Gastrocnemius medialis (tissue), 4 donors: ENCODE measurements around the gene RPL27A. TPM values are rescaled to one million over a fixed set of nuclear protein-coding genes. Genes with fewer than 3 reads are reported as not detected.
"Not testable (repeated sequence)": the region's sequence is repeated elsewhere in the genome, so short reads cannot be mapped to it uniquely, and the experiment has no call there.

Experiments used
- ATAC-seq, 2 donors: fragments of 150-250 bp; one replicate each; pipeline ENCODE4 v1.9.1; 2016
- DNase-seq, 2 donors: peaks; one replicate each; pipeline ENCODE4 v3.0.0-alpha.2; 2019
- H3K27ac ChIP-seq, 4 donors: fragments of 200-600 bp; sonication (generic); 1 replicate in 1 of 4; 2 replicates in 3 of 4; pipeline ENCODE4 v1.5.1; 2016 to 2018; ENCODE audit warnings: mild to moderate bottlenecking in 2 of 4, moderate library complexity in 1 of 4
- H3K27me3 ChIP-seq, 3 donors: fragments of 200-600 bp; sonication (generic) in 2 of 3; 1 replicate in 1 of 3; 2 replicates in 2 of 3; pipeline versions ENCODE4 v1.5.1 to v1.6.0; 2016 to 2019; ENCODE audit warnings: mild to moderate bottlenecking in 1 of 3, moderate library complexity in 1 of 3
- H3K36me3 ChIP-seq, 2 donors: fragments of 200-600 bp; sonication (generic) in 1 of 2; one replicate each; pipeline ENCODE4 v1.5.1; 2017 to 2018
- H3K4me1 ChIP-seq, 2 donors: fragments of 200-600 bp; sonication (generic) in 1 of 2; one replicate each; pipeline ENCODE4 v1.5.1; 2016 to 2017; ENCODE audit warnings: mild to moderate bottlenecking in 2 of 2
- H3K4me3 ChIP-seq, 4 donors: fragments of 200-600 bp; sonication (generic) in 3 of 4; 1 replicate in 1 of 4; 2 replicates in 3 of 4; pipeline ENCODE4 v1.5.1; 2016 to 2019; ENCODE audit warnings: mild to moderate bottlenecking in 2 of 4
- H3K9me3 ChIP-seq, 3 donors: fragments of 200-600 bp; sonication (generic) in 2 of 3; 1 replicate in 1 of 3; 2 replicates in 2 of 3; pipeline ENCODE4 v1.5.1; 2016 to 2019
- CTCF ChIP-seq, 5 experiments: fragments of 450-650 bp in 3 of 5; fragments of 200-600 bp in 2 of 5; sonication (generic) in 2 of 5; IDR thresholded peaks in 4 of 5; conservative IDR thresholded peaks in 1 of 5; 1 replicate in 4 of 5; 2 replicates in 1 of 5; pipeline ENCODE4 v1.5.1; 2016 to 2019; ENCODE audit warnings: antibody characterized with exemption in 5 of 5, mild to moderate bottlenecking in 3 of 5, moderate library complexity in 3 of 5
- POLR2A ChIP-seq, 2 donors: fragments of 450-650 bp; IDR thresholded peaks; one replicate each; pipeline ENCODE4 v1.6.1; 2017; ENCODE audit warnings: antibody characterized with exemption in 2 of 2, mild to moderate bottlenecking in 2 of 2, moderate library complexity in 2 of 2
- in situ Hi-C, 4 donors: fragments of 200-750 bp; cut with MboI; loops; one replicate each; pipeline versions ENCODE4 v1.15.0 to v1.8.0; 2017; ENCODE audit warnings: low sequenced_read_pairs in 4 of 4
- intact Hi-C: fragments of 100-400 bp; cut with DNase I; formaldehyde crosslinking; loops from one replicate; pipeline ENCODE4 v1.15.1; 2023; ENCODE audit warnings: low total_unique reads
- total RNA-seq, 4 donors: library from RNA; depleted of rRNA; stranded (reverse); fragments of >200 nt; gene quantifications; one replicate each; pipeline versions ENCODE4 v1.1.0 to v1.2.3, GENCODE V29; 2016

RPL27A gene
- total RNA-seq, 4 donors from 2014 or later, result 598 to 693 (median 633) TPM

DNA sequence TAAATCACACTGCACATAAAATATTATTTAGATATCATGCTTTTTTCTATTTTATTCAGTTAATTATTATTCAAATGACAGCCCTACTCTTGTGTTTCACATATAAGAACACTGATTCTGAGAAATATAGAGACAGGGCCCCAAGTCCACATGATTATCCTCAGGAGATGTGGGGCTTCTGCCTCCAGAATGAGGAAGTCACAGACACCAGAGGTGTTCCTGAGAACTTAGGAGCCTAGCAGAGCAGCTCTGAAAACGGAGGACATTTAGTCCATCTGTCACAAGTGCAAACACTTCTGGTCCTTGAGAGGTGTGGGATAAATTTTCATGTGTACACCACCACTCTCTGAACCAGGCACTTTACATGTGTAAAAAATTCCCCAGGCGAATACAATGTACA is 26.3 kb upstream of the RPL27A start:
- H3K4me1 ChIP-seq, result peaks cover 0 to 4% of the 10 kb centered on the region in 2 donors
- ATAC-seq, result no peak
- H3K27me3 ChIP-seq, result no peaks in the 10 kb centered on the region
- no peaks in the 10 kb centered on the region for H3K9me3 ChIP-seq
- H3K36me3 ChIP-seq, result no peaks in the 10 kb centered on the region
- no peak for TF ChIP-seq POLR2A (IDR thresholded peaks at IDR 0.05)
- no peak for TF ChIP-seq CTCF (IDR thresholded peaks at IDR 0.05 in 4 of 5, conservative IDR thresholded peaks at IDR 0.05 in 1 of 5)
- no peak overlapping the region for H3K4me3 ChIP-seq
- intact Hi-C loops, result no loop called here
- no peak overlapping the region for H3K27ac ChIP-seq
- in situ Hi-C loops, result no loop called here
- no peak for DNase-seq

- intact Hi-C loops, result no loop called here
- in situ Hi-C loops, result no loop called here
- H3K36me3 ChIP-seq, result no peaks in the 10 kb centered on the region
- H3K9me3 ChIP-seq, result no peaks in the 10 kb centered on the region
- no peaks in the 10 kb centered on the region for H3K4me1 ChIP-seq
- ATAC-seq, result no peak
- no peak overlapping the region for H3K27ac ChIP-seq
- H3K27me3 ChIP-seq, result no peaks in the 10 kb centered on the region
- TF ChIP-seq POLR2A (IDR thresholded peaks at IDR 0.05) (no peak), CTCF (IDR thresholded peaks at IDR 0.05 in 4 of 5, conservative IDR thresholded peaks at IDR 0.05 in 1 of 5) (no peak)
- no peak overlapping the region for H3K4me3 ChIP-seq
- DNase-seq, result no peak
These were observed 24.1 kb upstream of the RPL27A start for GRCh38 chr11:8658321-8659057.

- H3K36me3 ChIP-seq, result no peaks in the 10 kb centered on the region
- intact Hi-C loops (no loop called here), in situ Hi-C loops (no loop called here)
- H3K4me3 ChIP-seq, result no peak overlapping the region
- no peaks in the 10 kb centered on the region for H3K27me3 ChIP-seq
- DNase-seq (no peak), ATAC-seq (no peak)
- no peaks in the 10 kb centered on the region for H3K4me1 ChIP-seq
- TF ChIP-seq POLR2A (IDR thresholded peaks at IDR 0.05) (no peak), CTCF (IDR thresholded peaks at IDR 0.05 in 4 of 5, conservative IDR thresholded peaks at IDR 0.05 in 1 of 5) (no peak)
- no peaks in the 10 kb centered on the region for H3K9me3 ChIP-seq
- H3K27ac ChIP-seq, result no peak overlapping the region
These were observed 21.4 kb upstream of the RPL27A start for GRCh38 chr11:8661001-8661795.

DNA sequence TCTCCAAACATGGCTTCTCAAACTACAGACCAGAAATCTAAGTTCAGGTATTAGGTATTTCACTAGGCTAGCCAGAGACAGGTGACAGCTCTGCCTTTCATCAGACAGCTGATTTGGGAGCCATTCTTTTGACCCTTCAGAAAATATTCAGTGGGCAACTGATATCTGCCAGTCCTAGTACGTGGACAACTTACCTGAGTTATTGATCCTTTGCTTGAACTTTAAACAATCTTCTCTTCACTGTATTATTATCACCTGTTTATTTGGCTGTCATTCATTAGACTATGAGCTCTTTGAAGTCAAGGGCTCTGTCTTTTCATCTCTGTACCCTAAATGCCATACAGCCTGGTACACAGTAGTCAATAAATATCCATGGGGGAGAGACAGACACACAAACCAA is 17.4 kb upstream of the RPL27A start:
- intact Hi-C loops (no loop called here), in situ Hi-C loops (no loop called here)
- Histone ChIP-seq H3K27ac (no peak overlapping the region), H3K4me3 (no peak overlapping the region), H3K9me3 (no peaks in the 10 kb centered on the region), H3K4me1 (no peaks in the 10 kb centered on the region), H3K27me3 (no peaks in the 10 kb centered on the region), H3K36me3 (peaks cover 0 to 4% of the 10 kb centered on the region in 2 donors)
- TF ChIP-seq POLR2A (IDR thresholded peaks at IDR 0.05), result no peak
- no peak for TF ChIP-seq CTCF (IDR thresholded peaks at IDR 0.05 in 4 of 5, conservative IDR thresholded peaks at IDR 0.05 in 1 of 5)
- ATAC-seq (no peak), DNase-seq (no peak)

DNA sequence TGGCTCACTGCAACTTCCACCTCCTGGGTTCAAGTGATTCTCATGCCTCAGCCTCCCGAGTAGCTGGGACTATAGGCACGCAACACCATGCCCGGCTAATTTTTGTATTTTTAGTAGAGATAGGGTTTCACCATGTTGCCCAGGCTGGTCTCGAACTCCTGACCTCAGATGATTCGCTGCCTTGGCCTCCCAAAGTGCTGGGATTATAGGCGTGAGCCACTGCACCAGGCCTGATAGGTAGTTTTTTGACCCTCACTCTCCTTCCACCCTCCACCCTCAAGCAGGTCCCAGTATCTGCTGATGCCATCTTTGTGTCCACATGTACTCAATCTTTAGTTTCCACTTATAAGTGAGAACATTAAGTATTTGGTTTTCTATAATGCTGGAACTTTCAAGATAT is 12.5 kb upstream of the RPL27A start:
- DNase-seq, ATAC-seq, H3K36me3 ChIP-seq, H3K4me3 ChIP-seq, H3K27me3 ChIP-seq, intact Hi-C loops, H3K27ac ChIP-seq, H3K9me3 ChIP-seq: not testable (repeated sequence)
- peaks cover 6 to 16% of the 10 kb centered on the region in 2 donors for H3K4me1 ChIP-seq
- in situ Hi-C loops, result loop anchor here in 1 of 4 donors (10.0 kb wide), 1 partner anchor 285 kb away; no protein-coding TSS in a partner anchor
